COR-L47 (cell line): ENCODE data around the gene UBC.

ENCODE experiments used
- DNase-seq: peaks from one replicate; lab custom pipeline; 2025; lab: John Stamatoyannopoulos, UW

Gene UBC

GRCh38 chr12:124914392-124915238, at the start of gene UBC:
UBC (minus strand) TSS chr12:124914650; CDS start chr12:124913771, 879 bp downstream.
- no peak for DNase-seq

GRCh38 chr12:124963211-124963610, 48.8 kb upstream of the UBC start:
- DNase-seq: no peak

- no peak for DNase-seq
These were observed 46.6 kb upstream of the UBC start for GRCh38 chr12:124961055-124961454.

GRCh38 chr12:124956571-124956970, 42.1 kb upstream of the UBC start:
- no peak for DNase-seq

GRCh38 chr12:124954771-124955170, 40.3 kb upstream of the UBC start:
- no peak for DNase-seq

GRCh38 chr12:124953689-124954405, 39.4 kb upstream of the UBC start:
- DNase-seq: no peak

- no peak for DNase-seq
These were observed 38.4 kb upstream of the UBC start for GRCh38 chr12:124952801-124953200.

- DNase-seq: no peak
These were observed 37.8 kb upstream of the UBC start for GRCh38 chr12:124952295-124952694.

GRCh38 chr12:124949779-124950728, 35.6 kb upstream of the UBC start:
- DNase-seq: no peak

GRCh38 chr12:124949066-124949465, 34.6 kb upstream of the UBC start:
- DNase-seq: no peak

GRCh38 chr12:124947561-124948398, 33.3 kb upstream of the UBC start:
- no peak for DNase-seq

- DNase-seq: no peak
These were observed 32.6 kb upstream of the UBC start for GRCh38 chr12:124947013-124947412.

- no peak for DNase-seq
These were observed 32.0 kb upstream of the UBC start for GRCh38 chr12:124946447-124946793.

- no peak for DNase-seq
These were observed 26.7 kb upstream of the UBC start for GRCh38 chr12:124941170-124941527.

GRCh38 chr12:124940393-124941169, 26.1 kb upstream of the UBC start:
- DNase-seq: no peak

GRCh38 chr12:124940143-124940392, 25.6 kb upstream of the UBC start:
- no peak for DNase-seq

GRCh38 chr12:124939421-124940142, 25.1 kb upstream of the UBC start:
- DNase-seq: no peak

GRCh38 chr12:124939079-124939420, 24.6 kb upstream of the UBC start:
- no peak for DNase-seq

- DNase-seq: no peak
These were observed 24.1 kb upstream of the UBC start for GRCh38 chr12:124938587-124938986.

- no peak for DNase-seq
These were observed 23.7 kb upstream of the UBC start for GRCh38 chr12:124938108-124938507.
